ENCODE measurements around the gene PRR5L.
"Not testable (repeated sequence)": the region's sequence is repeated elsewhere in the genome, so short reads cannot be mapped to it uniquely, and the experiment has no call there.

Gene PRR5L

DNA sequence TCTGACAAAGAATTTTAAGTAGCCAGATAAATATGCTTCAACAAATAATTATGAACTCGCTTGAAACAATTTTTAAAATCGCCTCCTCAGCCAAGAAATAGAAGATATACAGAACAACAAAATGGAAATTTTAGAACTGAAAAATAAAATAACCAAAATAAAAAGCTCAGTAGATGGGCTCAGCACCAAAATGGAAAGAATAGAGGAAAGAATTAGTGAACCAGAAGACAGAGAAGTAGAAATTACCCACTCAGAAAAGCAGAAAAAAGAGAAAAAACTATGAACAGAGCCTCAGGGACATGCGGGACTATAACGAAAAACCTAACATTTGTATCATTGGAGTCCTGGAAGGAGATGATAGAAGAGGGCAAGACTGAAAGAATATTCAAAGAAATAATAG, 14.2 kb upstream of the PRR5L start:
- no peak for DNase-seq (ENCODE audit: low spot score)

- DNase-seq (ENCODE audit: low spot score): no peak
Measured at GRCh38 chr11:36282926-36283325, 13.2 kb upstream of the PRR5L start.

GRCh38 chr11:36288442-36289225, 7.5 kb upstream of the PRR5L start:
- no peak for DNase-seq (ENCODE audit: low spot score)

- peak; percentile 95 for DNase-seq (ENCODE audit: low spot score)
Measured at GRCh38 chr11:36289226-36289852, 6.7 kb upstream of the PRR5L start, which contains the start of gene COMMD9. COMMD9 (minus strand) TSS chr11:36289424; CDS start chr11:36289412, 12 bp downstream.

GRCh38 chr11:36292311-36292722, 3.8 kb upstream of the PRR5L start:
- peak; percentile 63 for DNase-seq (ENCODE audit: low spot score)

DNA sequence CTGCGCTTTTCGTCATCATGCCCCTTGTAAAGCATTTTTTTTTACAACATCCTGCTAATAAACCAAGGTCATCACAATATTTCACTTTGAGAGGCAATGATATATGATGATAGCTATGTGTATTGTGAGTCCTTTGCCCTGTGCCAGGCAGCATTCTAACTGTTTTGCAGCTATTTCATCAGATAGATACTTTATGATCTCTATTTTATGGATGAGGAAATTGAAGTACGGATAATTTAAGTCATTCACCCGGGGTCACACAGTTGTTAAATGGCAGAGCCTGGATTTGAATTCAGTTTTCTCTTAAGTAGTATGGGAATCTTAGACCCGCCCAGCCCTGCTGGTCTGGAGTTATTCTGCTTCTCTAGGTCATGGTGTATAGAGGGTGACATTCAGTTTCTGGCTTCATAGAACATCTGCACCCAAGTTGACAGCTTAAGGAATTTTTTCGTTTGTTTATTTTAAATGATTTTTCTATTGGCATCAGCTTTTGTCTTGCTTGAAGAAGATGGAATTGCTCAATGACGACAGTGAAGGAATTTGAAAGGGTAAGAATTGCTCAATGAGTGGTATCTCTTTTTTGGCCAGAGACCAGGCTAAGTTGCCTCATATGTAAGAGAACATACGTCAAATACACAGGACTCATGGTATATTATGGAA, 926 bp downstream of the PRR5L start:
- DNase-seq (ENCODE audit: low spot score): peak; percentile 14

GRCh38 chr11:36300650-36301049, 4.6 kb downstream of the PRR5L start:
- no peak for DNase-seq (ENCODE audit: low spot score)

GRCh38 chr11:36304351-36304750, 8.3 kb downstream of the PRR5L start:
- no peak for DNase-seq (ENCODE audit: low spot score)

GRCh38 chr11:36305047-36305446, 9.0 kb downstream of the PRR5L start:
- no peak for DNase-seq (ENCODE audit: low spot score)

- no peak for DNase-seq (ENCODE audit: low spot score)
Measured at GRCh38 chr11:36306888-36307287, 10.8 kb downstream of the PRR5L start.

GRCh38 chr11:36308577-36308976, 12.5 kb downstream of the PRR5L start:
- DNase-seq (ENCODE audit: low spot score): no peak

DNA sequence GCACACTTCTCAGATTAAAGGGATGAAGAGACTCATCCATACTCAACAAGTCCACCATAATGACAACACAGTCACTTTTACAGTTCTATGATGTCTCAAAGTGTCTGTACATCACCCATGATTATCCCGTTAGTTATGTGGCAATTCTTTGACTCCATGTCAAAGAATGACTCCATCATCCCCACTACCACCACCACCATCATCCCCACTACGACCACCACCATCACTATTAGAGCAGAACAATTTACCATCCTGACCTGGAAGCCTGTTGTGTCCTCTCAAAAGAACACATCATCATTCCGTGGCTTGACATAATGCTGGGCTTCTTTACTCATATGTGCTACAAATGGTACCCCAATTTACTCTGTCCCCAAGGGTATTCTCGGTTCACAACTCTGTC, 13.7 kb downstream of the PRR5L start:
- DNase-seq (ENCODE audit: low spot score): no peak

GRCh38 chr11:36311926-36312595, 16.0 kb downstream of the PRR5L start:
- no peak for DNase-seq (ENCODE audit: low spot score)

DNA sequence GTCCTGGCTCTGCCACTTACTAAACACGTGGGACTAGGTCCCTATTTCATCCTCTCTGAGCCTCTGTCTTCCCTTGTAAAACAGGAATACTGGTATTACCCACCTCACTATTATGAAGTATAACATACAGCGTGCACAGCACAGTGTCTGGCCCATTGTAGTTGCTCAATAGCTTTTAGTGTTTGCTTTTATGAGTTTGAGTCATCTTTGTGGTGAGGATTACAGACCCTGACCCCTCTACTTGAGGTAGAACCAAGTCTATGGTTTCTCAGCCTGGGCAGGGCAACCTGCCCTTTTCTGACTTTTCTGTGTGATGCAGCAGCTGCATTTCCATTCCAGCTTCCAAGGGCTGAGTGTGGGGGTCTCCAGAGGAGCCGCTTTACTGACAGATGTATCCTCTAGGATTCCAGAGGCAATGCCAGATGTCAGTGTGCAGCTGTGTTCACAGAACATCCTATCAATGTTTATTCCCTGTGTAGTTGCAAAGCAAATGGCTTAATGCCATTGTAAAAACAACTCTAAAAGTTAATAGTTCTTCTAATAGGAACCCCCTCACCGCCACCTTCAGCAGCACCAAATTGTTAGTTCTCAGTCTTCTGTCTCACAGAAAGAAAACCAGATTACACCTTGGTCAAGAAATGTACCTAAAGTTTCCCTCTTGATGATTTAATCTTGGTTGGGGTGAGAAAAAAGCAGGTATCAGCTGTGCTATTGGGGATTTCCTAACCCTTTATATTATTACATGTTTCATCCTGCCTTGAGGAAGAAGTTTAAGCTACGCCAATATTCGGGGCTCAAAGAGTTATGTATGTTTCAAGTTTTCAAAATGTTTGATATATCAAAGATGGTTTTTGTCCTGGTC, 16.8 kb downstream of the PRR5L start:
- DNase-seq (ENCODE audit: low spot score): no peak

- no peak for DNase-seq (ENCODE audit: low spot score)
Measured at GRCh38 chr11:36313750-36314433, 17.8 kb downstream of the PRR5L start.

- no peak for DNase-seq (ENCODE audit: low spot score)
Measured at GRCh38 chr11:36314434-36314767, 18.3 kb downstream of the PRR5L start.

GRCh38 chr11:36316049-36316448, 20.0 kb downstream of the PRR5L start:
- DNase-seq (ENCODE audit: low spot score): no peak

GRCh38 chr11:36317992-36318391, 21.9 kb downstream of the PRR5L start:
- no peak for DNase-seq (ENCODE audit: low spot score)

DNA sequence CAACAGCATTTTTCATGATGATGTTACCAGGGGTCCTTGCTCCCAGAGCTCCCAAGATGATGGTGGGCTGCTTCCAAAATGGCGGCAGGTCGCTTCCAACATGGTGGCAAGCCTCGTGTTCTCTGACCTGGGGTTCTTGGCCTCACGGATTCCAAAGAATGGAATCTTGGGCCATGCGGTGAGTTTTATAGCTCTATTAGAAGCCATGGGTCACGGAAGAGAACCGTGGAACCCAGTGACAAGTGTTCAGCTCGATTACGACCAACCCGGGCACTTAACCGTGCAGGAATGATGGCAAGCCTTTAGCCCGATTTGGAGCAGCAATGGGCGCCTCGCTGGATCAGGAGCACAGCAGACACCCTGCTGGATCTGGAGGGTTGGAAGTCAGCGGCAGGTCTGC, 28.9 kb downstream of the PRR5L start:
- not testable (repeated sequence) for DNase-seq (ENCODE audit: low spot score)

DNA sequence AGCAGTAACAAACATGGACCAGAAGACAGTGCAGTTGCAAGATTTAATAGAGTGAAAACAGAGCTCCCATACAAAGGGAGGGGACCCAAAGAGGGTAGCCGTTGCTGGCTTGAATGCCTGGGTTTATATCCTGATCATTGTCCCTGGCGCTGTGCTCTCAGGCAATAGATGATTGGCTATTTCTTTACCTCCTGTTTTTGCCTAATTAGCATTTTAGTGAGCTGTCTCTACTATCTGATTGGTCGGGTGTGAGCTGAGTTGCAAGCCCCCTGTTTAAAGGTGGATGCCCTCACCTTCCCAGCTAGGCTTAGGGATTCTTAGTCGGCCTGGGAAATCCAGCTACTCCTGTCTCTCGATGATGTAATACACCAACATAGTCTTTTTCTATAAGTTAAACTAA, 29.3 kb downstream of the PRR5L start:
- not testable (repeated sequence) for DNase-seq (ENCODE audit: low spot score)
